NCI-H2029 (cell line): ENCODE data around the gene ALG5.
A peak's percentile ranks its signal among the peaks of the same experiment; 100 is the strongest.

Experiments
- DNase-seq: peaks from one replicate; lab custom pipeline; 2025; lab: John Stamatoyannopoulos, UW

ALG5 gene

GRCh38 chr13:36915896-36916640 lies 83.1 kb downstream of the ALG5 start:
- no peak for DNase-seq

- no peak for DNase-seq
Observed at GRCh38 chr13:36915106-36915505, 84.0 kb downstream of the ALG5 start.

- DNase-seq: no peak
Observed at GRCh38 chr13:36914648-36915047, 84.5 kb downstream of the ALG5 start.

DNA sequence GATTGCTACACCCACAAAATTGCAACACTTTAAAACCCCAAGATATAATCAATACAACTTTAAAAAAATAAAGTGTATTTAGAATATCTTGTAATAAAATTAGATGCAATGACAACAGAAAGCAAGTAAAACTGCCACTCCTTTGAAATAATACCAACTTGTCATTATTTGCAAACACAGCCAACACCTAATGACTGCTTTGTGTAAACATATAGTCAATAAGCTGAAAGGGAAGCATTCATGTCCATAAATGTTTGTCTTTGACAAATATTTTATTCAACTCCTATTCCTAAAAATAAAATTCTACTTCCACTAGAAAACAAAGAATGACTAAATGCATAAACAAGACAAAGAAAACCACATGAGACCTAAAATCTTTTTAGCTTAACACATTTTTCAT lies 85.7 kb downstream of the ALG5 start:
- DNase-seq: peak; percentile 18

DNA sequence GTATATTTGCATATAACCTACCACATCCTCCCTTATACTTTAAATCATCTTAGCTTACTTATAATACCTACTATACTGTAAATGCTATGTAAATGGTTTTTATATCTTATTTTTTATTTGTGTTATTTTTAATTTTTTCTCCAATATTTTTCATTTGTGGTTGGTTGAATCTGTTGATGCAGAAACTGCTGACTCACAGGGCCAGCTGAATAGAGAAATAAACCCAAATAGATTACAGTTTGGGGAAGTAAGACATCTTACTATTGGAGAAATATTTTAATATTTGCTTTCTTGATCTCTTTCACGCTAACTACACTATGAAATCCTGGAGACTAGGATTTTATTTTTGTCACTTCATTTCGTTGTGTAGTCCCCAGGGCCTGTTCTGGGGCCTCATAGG lies 86.2 kb downstream of the ALG5 start:
- no peak for DNase-seq

- DNase-seq: no peak
Observed at GRCh38 chr13:36912369-36912768, 86.8 kb downstream of the ALG5 start.

DNA sequence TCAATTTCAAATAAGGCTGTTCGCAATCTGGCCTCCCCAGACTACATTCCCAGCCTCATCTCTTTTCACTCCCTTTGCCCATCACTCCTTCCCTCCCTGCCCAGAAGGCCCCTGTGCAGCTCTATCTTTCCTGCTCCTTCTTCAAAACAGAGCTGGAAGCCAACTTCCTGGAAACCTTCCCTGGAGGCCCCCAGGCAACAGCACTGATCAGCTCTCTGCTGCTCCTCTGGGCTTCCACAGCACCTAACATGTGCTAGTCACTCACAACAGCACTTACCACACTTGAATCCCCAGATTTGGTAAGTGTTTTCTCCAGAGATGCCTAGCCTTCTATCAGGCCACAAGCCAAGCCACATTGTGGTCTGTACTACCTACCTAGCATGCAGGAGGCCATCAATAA lies 88.6 kb downstream of the ALG5 start:
- no peak for DNase-seq

DNA sequence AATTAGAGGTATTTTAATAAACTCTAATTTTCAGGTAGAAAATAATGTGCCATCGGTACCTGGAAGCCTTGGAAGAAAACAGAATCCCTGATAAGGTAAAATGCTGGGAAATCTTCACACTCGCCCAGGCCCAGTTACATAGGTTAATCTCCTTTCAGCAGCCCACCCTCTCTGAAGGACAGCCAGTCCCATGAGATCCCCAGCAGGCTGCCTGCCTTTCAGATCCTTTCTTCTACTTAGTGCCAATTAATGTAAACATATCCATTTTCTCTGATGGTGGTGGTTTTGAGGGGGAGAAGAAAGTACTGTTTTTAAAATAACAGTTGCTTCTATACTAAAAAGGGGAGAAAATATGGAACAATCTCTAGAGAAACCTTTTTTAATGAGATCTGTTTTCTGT lies 91.3 kb downstream of the ALG5 start:
- DNase-seq: no peak

DNA sequence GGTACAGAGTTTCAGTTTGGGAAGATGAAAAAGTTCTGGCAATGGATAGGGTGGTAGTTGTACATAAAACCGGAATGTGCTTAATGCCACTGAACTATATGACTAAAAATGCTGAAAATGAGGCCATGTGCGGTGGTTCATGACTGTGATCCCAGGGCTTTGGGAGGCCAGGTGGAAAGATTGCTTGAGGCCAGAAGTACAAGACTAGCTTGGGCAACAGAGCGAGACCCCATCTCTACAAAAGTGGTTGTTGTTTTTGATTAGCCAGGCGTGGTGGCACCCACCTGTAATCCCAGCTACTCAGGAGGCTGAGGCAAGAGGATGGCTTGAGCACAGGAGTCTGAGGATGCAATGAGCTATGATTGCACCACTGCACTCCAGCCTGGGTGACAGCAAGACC lies 91.9 kb downstream of the ALG5 start:
- DNase-seq: no peak

GRCh38 chr13:36905944-36906343 lies 93.2 kb downstream of the ALG5 start:
- no peak for DNase-seq

DNA sequence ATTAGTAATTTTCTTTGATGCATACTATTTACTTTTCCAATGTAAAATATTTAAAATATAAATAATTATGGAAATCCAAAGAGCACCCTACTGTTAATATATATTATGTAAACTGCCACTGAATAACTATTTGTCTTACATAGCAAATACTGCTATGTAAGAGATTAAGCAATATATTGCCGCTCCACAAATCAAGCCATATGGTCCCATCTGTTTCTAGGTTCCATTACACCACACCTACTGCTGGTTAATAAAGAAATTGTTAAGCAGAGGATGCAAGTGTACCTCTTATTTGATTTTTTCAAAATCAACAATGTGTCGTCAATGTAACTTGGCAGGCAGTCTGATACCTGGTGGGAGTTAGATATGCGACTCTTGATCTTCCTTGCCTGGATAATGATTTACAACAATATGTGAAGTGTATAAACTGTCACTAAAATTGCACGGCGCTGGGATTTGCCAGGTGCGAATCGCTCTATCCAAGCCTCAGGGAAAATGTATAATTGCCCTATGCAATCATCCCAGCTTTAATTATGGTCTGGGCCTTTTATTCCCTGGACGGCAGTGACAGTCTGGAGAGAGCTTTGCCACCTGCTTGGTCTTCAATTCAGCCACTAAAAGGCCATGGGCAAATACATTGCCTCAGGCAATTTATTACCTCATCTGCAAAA lies 95.1 kb downstream of the ALG5 start:
- peak; percentile 70 for DNase-seq
